ENCODE results near the gene RBM38. TPM values are rescaled to one million over a fixed set of nuclear protein-coding genes. Genes with fewer than 3 reads are reported as not detected.
"Not testable (repeated sequence)": the region's sequence is repeated elsewhere in the genome, so short reads cannot be mapped to it uniquely, and the experiment has no call there.

Gene RBM38
- total RNA-seq, 2 experiments from 2014 or later: 113 to 114 TPM

DNA sequence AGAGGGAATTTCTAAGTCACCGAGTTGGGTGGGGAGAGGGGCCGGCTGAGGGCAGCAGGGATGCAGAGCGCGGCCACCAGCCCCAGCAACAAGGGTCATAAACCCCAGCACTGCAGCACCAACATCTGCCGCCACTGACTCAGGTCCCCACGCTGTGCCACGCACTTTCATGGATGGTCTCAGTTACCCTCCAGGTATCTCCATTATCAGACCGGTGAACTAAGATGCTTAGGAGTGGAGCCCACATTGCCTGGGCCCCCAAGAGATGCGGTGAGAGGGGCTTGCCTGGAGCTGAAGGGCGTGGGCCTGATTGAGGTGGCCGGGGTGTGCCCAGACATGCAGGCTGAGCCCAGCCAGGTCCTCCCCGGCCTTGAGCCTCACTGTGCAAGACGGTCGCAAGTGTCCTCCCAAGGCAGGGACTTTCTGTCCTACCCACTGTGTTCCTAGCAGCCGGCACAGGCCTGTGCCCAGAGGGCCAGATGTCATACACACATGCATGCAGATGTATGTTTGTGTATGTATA, 19.3 kb downstream of the RBM38 start:
- POLR2A ChIA-PET: no interaction called here
- CTCF ChIA-PET: no interaction called here

DNA sequence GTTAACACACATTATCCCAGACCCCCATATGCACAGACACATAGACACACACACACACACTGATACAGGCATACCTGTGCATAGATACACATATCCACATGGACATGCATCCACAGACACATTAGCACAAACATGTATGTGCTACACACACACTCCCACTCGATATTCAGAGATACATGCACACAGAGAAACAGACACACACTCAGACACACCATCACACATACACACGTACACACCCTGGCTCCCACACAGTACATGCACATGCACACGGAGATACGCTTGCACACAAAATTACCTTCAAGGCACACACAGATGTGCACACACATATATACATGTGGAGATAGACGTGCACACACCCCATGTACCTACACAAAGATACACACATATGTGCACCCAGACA, 19.7 kb downstream of the RBM38 start:
- CTCF ChIA-PET: no interaction called here
- POLR2A ChIA-PET: no interaction called here

DNA sequence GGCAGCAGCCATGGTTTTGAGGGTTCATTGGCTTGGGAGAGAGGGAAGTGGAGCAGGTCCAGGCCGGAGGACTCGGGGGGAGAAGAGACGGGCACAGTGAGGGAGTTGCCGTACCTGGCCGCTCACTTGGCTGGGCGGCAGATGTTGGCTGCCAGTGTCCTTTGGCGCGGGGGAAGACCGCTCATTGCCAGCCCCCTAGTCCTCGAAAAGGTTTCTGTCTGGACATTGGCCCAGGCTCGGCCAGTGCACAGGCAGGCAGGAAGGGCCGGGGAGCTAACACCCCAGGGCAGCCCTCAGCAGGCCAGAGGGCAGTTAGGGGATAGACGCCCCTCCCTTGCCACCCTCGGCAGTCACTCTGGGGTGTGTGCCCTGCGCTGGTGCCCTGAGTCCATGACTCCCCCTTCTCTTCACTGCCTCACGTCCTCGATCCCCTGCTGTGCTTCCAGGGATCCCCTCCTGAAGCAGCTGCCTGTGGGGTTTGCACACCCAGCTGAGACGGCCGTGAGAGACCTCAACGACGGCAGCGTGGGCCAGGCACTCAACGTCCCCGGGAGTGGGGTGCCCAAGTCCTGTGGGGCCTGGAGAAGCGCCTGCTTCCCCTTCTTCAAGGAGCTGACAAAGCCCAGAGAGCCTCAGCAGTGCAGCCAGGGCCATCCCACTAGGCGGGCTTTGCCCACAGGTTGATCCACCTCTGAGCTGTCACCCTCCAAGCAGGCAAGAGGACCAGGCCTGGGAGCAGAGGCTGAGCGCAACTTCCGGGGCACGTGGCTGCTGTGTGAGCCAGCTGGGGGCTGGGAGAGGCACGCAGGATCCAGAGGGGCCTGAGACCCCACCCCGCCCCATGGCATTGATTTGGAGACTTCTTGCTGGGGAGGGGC, 20.4 kb downstream of the RBM38 start:
- ChIA-PET POLR2A (interaction anchor here (0.9 to 1.0 kb wide), 2 partner anchors 13 to 19 kb away, joined by 3 to 4 read pairs; no protein-coding TSS in a partner anchor), CTCF (no interaction called here)

DNA sequence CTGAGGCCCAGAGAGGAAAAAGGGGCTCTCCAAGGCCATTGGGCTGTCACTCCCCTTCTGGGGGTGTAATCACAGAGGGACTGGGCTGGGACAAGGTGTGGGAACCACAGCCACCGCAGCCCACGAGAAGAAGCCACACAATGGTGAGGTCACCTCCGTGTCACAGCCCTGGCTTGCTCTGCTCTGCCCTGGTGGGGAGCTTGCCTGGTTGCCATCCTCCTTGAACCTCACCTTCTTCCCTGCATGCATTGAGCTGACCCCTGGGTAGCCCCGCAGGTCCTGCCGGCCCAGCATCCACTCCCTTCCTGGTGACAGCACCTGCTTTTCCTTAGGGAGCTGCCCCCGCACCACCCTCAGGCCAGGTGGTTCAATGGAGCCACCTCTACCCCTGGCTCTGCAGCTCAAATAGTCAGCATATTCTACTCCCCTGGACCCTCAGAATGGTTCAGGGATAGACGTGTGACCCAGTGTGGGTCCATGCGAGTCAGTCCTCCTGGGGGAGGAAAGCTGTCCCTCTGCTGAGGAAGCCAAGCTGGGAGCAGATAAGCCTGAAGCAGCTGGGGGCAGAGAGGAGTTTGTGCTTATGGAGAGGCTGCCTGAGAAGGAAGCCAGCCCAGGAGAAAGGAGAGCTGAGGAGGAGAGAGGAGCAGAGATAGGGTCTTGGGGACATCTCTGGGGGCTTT, 21.3 kb downstream of the RBM38 start:
- ChIA-PET POLR2A (interaction anchor here (0.9 to 1.0 kb wide), 2 partner anchors 14 to 20 kb away, joined by 3 to 4 read pairs; no protein-coding TSS in a partner anchor), CTCF (interaction anchor here (0.9 to 1.4 kb wide), 2 partner anchors 23 to 184 kb away, joined by 3 to 4 read pairs; no protein-coding TSS in a partner anchor)

DNA sequence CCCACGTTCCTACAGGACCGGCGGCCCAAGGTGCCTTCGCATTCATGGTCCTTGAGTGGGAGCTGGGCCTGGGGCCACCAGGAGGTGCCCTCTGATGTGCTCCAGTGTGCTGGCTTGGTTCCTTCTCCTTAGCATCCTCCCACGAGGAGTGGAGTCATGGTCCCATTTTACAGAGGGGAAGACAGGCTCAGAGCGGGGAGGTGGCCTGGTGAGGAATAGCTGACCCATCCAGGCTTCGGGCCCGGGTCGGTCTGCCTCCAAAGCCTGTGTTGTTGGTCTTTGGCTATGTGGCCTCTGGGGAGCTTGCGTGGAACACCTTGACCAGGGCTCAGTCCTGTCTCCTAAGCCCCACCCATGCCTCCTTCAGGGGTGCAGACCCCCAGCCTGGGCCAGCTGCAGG, 22.8 kb downstream of the RBM38 start:
- CTCF ChIA-PET: interaction anchor here (0.8 kb wide), 1 partner anchor 60 kb away, joined by 3 read pairs; no protein-coding TSS in a partner anchor
- POLR2A ChIA-PET: no interaction called here

DNA sequence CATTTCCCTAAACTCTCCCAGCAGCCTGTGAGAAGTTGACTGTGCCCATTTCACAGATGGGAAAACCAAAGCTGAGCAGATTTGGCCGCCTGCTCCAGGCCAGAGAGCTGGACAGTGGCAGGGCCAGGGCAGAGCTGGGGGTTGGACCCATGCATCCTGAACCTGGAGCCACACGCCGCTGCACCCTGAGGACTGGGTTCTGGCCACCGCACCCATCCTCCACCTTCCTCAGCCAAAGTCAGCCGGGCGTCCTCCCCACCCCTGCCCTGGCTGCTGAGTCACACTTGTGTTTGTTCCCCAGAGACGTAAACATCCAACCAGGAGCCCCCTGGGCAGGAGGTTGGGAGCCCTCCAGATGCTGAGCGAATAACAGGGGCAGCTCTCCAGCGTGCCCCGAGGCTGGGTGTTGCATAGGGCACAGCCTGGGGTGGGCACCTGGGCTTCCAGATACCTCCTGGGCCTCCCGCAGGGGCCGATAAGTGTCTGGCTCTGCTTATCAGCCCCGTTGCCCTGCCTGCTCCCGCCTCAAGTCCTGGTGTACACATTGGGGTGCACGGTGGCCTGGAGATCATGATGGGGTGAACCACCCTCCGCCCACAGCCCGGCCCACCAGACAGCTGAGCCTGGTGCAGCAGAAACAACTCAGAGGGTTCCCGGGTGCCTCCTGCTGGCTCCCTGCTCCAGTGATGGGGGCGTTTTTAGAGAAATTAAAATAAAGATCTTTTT, 23.8 kb downstream of the RBM38 start:
- ChIA-PET POLR2A (no interaction called here), CTCF (no interaction called here)

DNA sequence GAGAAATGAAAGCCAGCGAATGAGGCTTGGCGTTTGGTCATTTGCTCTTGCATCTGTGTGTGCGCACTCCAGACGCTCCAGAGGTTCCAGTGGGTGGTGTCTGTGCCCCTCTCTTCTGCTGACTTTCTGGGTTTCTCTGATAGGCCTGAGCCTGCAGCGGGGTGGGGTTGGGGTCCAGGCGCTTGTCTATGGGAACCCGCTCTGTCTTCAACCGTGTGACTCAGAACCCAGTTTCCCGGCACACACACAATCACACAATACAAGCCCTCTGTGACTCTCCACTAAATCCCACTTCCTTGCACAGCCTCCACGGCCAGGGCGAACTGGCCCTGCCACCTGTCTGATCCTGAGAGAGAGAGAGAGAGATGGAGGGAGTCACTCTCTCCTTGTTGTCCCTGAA, 24.6 kb downstream of the RBM38 start:
- ChIA-PET CTCF (no interaction called here), POLR2A (no interaction called here)

DNA sequence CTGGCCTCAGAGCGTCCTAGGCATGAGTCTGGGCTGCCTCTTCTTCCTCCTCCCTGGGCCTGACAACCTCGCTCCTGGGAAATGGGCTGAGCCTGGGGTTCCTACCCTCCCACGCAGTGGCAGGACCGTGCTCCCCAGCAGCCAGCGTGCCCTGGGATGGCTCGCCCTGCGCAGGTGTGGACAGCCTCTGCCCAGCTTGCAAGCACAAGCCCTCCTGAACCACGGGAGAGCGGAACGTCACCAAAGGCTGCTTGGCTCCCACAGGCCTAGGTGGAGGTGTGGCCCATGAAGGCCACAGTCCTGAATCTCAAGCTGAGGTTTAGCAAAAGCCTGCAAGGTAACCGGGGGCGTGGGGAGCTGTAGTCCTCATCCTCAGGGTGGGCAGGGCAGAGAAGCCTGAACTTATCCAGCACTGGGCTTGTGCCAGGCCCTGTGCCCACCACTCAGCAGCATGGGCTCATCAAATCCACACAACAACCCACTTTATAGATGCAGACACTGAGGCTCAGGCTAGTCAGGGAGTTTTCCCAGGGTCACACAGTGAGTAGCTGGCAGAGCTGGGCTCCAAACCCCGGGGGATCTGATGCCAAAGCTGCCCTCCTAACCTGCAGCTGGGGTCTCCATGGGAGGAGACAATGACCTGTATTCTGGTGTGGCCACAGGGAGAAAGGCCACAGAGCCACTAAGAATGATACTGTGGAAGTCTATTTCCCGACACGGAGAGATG, 25.3 kb downstream of the RBM38 start:
- ChIA-PET CTCF (no interaction called here), POLR2A (no interaction called here)

DNA sequence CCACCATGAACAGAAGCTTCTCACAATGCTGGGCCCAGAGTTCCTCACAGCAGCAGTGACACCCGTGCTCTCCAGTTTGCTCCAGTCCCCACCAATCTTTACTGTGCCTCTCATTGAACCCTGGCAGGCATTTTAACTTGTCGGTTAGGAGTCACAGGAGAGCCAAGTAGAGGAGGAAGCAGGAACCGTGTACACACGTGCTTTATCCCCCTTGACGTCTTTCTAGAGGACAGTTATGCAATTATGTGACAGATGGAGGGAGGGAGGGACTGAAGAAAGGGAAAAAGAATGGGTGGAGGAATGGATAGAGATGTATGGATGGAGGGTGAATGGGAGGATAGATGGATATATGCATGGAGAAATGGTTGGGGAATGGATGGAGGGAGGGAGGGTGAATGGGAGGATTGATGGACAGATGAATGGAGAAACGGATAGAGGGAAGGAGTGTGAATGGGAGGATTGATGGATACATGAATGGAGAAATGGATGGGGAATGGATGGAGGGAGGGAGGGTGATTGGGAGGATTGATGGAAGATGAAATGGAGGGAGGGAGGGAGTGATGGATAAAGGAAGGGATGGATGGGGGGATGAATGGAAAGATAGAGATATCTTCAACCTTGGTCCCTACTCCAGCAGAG, 26.0 kb downstream of the RBM38 start:
- ChIA-PET POLR2A (no interaction called here), CTCF (no interaction called here)

DNA sequence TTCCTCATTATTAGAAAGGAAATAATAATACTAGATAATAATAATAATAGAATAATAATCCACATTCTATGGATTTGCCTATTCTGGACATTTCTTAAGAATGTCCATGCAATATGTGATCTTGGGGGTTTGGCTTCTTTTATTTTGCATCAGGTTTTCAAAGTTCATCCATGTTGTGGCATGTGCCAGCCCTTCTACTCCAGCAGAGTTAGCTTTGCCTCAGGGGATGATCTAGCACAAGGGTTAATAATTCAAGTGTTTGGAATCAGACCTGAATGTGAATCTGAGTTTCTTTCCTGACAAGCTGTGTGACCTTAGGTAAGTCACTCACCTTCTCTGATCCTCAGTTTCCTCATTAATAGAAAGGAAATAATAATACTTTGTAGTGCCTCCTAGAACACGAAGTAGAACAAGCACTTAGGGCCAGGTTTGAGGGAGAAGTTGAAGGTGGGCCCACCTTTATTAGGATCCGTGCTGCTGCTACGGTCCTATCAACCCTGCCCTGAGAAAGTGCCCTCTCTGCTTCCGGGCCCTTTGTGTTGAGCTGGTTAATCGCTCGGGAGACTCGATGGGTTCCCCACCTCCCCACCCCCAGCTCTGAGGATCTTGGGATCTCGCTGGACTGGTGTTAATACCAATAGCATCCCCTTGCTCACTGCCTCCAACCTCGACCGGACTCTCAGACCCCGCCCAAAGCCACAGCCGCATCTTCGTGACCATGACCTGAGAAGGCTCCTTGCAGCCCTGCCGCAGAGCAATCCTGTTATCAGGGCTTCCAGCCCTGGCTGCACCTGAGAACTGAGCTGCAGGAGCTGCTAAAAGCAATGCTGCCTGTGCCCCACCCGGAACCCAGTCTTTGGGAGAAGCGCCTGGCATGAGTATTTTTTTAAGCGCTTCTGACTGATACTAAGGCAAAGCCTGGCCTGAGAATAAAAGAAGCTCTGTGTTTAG, 26.9 kb downstream of the RBM38 start:
- ChIA-PET POLR2A (no interaction called here), CTCF (interaction anchor here (1.3 kb wide), 1 partner anchor 36 kb away, joined by 4 read pairs; no protein-coding TSS in a partner anchor)

DNA sequence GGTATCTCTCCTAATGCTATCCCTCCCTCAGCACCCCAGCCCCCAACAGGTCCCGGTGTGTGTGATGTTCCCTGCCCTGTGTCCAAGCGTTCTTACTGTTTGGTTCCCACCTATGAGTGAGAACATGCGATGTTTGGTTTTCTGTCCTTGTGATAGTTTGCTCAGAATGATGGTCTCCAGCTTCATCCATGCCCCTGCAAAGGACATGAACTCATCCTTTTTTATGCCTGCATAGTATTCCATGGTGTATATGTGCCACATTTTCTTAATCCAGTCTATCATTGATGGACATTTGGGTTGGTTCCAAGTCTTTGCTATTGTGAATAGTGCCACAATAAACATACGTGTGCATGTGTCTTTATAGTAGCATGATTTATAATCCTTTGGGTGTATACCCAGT, 28.3 kb downstream of the RBM38 start:
- CTCF ChIA-PET, POLR2A ChIA-PET: not testable (repeated sequence)

DNA sequence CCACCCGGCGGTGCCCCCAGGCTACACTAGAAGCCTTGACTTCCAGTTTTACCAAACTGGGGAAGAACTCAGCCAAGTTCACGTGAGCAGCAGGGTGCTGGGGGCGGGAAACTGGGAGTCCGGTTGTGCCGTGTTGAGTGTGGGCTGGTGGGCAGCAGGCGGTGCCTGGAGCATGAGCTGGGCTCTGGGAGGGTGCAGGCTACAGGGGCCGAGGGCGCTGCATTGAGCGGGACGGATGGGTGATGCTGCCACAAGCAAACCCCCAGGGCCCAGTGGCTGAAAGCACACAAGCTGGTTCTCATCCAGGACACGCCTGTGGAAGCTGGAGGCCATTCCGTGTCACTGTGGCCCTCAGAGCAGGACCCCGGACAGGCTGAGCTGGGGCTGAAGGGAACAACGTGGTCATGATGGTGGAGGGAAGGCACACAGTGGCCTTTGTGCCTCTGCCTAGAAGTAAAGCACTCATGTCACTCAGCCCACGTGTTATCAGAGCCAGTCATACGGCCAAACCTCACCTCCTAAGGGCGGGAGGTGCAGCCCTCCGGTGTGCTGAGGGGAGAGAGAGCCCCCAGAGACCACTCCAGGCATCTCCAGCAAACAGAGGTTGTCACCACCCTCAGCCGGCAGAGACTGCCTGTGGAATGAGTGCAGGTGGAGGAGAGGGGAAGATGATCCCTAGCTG, 29.5 kb downstream of the RBM38 start:
- ChIA-PET POLR2A (no interaction called here), CTCF (no interaction called here)

DNA sequence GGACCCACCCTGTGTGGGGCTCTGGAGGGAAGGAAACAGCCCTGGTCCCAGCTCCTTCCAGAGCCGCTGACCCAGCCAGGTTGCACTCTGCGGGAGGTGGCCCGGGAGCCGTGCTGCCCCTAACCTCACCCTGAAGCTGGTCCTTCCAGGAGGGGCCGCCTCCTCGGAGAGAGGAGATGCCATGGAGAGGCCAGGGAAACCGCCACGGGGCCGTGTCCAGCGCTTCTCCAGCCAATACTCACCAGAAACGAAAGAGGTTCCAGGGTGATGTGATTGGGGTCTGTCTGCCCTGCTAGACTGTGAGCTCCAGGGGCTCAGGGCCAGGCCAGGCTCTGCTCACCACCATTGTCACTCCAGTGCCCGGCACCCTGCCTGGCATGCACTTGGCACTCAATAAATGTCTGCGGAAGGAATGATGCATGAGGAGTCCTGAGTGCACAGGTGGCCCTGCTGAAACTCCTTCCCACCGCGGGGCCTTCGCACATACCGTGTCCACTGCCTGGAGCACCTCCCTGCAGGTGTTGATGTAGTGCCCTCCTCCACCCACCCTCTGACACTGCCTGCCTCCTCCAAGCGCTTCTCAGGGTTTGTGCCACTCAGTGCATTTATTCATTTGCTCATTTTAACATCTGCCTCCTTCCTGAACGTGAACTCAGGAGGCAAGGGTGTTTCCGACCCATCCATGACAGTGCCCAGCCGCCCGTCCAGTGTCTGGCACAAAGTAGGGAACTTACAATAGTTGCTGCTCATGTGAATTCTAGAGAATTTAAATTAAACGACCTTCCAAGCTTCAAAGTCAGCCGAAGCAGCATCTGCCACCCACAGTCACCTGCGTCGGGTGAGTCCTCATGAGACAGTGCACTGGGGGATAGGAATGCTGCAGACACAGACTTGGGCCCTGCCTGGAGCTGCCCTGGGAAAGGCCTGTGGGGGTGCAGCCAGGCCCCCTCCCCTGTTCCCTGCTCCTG, 30.3 kb downstream of the RBM38 start:
- POLR2A ChIA-PET: no interaction called here
- CTCF ChIA-PET: no interaction called here

DNA sequence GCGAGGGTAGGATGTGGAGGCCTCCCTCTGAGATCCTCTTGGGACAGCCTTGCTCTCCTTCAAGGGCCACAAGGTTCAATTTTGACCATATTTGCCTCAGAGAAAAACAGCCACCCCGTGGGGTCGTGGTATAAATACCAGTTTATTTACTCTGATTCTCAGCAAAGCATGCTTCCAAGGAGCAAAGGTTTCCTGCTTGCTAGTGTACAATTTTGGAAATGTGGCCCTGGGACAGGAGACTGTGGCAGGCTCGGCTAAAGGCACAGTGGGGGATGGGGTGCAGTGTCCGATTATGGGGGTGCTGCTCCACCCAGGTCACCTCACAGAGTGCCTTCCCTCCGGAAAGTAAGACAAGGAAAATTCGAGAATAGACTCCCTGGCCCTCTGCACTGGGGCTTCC, 31.1 kb downstream of the RBM38 start:
- CTCF ChIA-PET: no interaction called here
- POLR2A ChIA-PET: no interaction called here

DNA sequence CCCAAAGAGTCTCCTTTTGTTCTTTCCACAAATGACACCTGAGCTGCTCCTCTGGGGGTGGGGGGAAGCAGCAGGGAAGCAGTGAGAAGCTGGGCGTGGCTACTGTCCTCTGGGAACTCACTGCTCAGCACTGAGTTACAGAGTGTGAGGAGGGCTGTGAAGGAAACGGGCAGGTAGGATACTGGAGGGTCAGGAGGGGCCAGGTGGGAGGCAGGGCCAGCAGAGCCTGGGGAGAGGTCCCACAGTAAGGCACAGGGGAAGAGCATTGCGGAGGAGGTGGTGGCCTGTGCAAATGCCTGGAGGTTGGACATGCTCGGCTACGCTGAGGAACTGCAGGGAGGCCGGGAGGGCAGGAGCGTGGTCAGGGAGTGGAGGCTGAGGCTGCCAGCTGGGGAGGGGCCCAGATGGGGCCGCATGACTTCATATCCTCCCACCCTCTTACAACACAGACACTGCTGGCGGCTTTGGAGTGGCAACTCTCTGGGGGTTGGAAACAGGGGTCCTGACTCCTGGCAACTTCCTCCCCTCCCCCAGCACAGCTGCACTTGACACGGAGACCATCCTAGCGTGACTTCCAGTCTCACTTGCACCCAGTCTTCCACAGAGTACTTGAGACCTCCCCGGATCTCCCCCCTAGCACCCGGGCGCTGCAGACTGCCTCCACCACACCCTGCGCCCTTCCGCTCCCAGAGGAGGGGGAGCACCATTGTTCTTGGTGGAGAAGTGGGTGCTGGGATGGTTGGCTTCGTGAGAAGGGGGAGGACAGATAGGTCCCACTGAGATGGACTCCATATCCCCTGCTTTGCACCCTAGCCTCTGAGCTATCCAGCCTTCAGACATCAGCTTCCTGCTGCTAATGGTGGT, 34.2 kb downstream of the RBM38 start:
- ChIA-PET CTCF (no interaction called here), POLR2A (no interaction called here)

DNA sequence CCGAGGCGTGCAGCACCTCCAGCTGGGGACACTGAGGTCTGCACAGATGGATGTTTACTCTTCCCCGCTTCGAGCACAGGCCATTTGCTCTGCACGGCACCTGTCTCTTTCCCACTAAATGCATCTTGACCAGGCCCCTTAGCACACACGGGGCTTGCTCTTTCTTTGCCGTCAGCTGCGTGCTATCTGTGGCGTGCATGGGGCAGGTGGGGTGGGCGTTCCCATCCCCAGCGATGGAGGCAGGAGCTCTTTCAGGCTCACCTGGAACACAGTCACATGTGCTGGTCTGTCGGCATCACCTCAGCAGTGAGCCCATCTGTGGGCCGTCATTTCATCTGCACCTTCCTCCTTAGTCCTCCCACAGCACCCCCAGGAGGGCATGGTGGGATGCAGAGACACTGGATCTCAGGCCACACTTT, 35.1 kb downstream of the RBM38 start:
- POLR2A ChIA-PET: no interaction called here
- CTCF ChIA-PET: no interaction called here

Measured in activated CD8-positive, alpha-beta memory T cell treated with anti-CD3 and anti-CD28 coated beads for 36 hours (primary cell).